GM18526 (cell line): ENCODE data around the gene ABI3BP.
A peak's percentile ranks its signal among the peaks of the same experiment; 100 is the strongest.

Experiments
- POLR2A ChIP-seq: IDR thresholded peaks from 3 replicates; pipeline ENCODE4 v1.6.1; 2011; ENCODE audit not compliant: insufficient read length; ENCODE audit errors: extremely low read depth

Gene ABI3BP

GRCh38 chr3:100732435-100732834 is 260.8 kb downstream of the ABI3BP start:
- TF ChIP-seq POLR2A: no peak

GRCh38 chr3:100730524-100730923 is 262.7 kb downstream of the ABI3BP start:
- TF ChIP-seq POLR2A: no peak

- TF ChIP-seq POLR2A: no peak
These were observed 266.5 kb downstream of the ABI3BP start for GRCh38 chr3:100726706-100727105.

- no peak for TF ChIP-seq POLR2A
These were observed 267.2 kb downstream of the ABI3BP start for GRCh38 chr3:100725935-100726513.

GRCh38 chr3:100720426-100720825 is 272.8 kb downstream of the ABI3BP start:
- TF ChIP-seq POLR2A: no peak

GRCh38 chr3:100719136-100719535 is 274.1 kb downstream of the ABI3BP start:
- TF ChIP-seq POLR2A: no peak

- no peak for TF ChIP-seq POLR2A
These were observed 275.4 kb downstream of the ABI3BP start for GRCh38 chr3:100717637-100718487.

- no peak for TF ChIP-seq POLR2A
These were observed 276.2 kb downstream of the ABI3BP start for GRCh38 chr3:100717063-100717462.

GRCh38 chr3:100715176-100715575 is 278.0 kb downstream of the ABI3BP start:
- no peak for TF ChIP-seq POLR2A

GRCh38 chr3:100710261-100710968 is 282.8 kb downstream of the ABI3BP start:
- no peak for TF ChIP-seq POLR2A

- TF ChIP-seq POLR2A: no peak
These were observed 283.4 kb downstream of the ABI3BP start for GRCh38 chr3:100709842-100710260.

GRCh38 chr3:100708989-100709841 is 284.0 kb downstream of the ABI3BP start, which contains the start of gene TFG:
Gene TFG, plus strand, starts transcription at chr3:100709494. Its CDS starts 4,192 bp downstream, at chr3:100713686.
- peak; percentile 71 for TF ChIP-seq POLR2A

GRCh38 chr3:100708644-100708988 is 284.6 kb downstream of the ABI3BP start:
- no peak for TF ChIP-seq POLR2A

GRCh38 chr3:100706365-100706764 is 286.9 kb downstream of the ABI3BP start:
- no peak for TF ChIP-seq POLR2A

GRCh38 chr3:100703865-100704264 is 289.4 kb downstream of the ABI3BP start:
- no peak for TF ChIP-seq POLR2A
